HG02973 (cell line): ENCODE measurements around the gene ZNF582.
"Not testable (repeated sequence)": the region's sequence is repeated elsewhere in the genome, so short reads cannot be mapped to it uniquely, and the experiment has no call there.

ENCODE experiments used
- ATAC-seq: cut with Tn5 transposase; IDR thresholded peaks from one replicate; pipeline ENCODE4 v1.9.1; 2021; ENCODE audit warnings: moderate library complexity; ENCODE audit not compliant: unreplicated experiment

ZNF582 gene

DNA sequence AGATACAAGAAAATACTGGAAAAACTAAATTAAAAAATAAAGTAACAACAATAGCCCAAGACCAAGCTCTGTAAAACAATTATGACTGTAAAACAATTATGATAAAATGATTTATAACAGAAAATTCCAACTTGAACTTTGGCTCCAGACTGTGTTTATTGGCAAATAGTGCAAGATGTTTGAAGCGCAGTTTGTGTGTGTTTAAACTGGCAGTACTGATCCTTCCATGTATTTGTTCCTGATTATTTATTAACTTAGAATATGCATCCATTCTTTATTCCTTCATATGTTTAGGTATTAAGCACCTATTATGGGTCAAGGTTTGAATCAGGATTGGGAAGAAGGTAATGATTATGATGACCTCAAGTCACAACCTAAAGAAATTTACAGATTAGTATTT is 37.8 kb downstream of the ZNF582 start:
- ATAC-seq: no peak

DNA sequence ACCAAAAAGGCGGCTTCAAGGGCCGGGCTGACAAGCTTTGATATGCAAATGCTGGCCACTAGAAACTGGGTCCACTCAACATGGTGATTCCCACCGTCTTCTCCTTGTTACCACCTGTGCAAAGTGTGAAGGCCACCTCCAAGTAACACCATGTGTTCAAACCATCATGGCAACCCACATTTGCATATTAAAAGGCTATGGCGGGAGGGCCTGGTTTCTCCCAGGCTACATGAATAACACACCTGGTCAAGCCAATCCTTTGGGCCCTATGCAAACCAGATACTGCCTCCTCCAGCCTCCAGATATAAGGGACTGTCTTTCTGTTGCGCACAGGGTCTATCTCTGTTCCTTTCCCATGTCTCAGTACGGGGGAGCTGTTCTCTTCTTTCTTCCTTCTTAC is 42.1 kb downstream of the ZNF582 start:
- ATAC-seq: no peak

DNA sequence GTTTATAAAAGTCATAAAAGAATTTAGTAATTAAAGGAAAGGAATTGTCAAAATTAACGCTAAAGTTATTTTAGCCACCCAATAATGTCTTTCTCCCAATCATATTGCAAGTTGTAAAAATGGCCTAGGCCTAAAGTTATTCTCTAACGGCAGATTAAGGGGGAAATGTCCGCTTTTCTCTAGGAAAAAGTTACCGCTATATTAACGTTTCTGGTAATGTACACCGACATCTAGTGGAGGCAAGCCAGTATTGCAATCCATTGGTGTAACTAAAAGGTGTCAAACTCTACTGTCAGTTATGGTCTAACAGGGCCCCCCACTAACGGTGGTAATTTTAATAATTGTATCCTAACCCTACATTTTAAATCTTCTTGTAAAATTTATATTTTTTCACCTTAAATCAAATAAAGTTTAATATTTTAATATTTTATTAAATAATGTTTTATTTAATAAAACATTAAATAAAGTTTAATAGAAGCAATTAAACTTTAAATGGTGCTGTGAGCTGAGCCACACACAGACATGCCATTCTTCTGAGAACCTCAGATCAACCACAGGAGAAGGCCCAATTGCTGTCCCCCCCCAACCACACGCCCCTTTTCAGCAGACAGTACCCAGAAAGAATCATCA is 42.8 kb downstream of the ZNF582 start:
- ATAC-seq: no peak

DNA sequence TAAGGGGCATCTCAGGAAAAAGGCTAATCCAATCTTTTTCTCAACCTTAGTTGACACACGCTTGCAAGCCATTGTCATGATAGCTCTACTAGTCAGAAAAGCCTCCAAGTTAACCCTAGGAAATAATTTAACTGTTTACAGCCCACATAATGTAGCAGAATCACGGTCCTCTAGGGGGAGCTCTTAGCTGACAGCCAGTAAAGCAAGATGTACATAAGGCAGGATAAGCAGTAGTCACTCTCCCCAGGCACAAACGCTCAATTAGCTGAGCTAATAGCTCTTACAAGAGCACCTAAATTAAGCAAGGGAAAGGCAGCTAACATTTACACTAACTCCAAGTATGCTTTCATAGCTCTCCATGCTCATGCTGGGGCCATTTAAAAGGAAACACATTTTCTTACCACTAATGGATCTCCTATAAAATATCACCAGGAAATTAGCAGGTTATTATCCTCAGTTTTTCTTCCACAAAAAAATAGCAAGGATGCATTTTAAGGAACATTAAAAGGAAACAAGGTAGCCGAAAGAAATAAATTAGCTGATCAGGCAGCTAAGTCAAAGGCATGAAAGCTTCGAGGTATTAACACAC is 45.0 kb downstream of the ZNF582 start:
- ATAC-seq: no peak

DNA sequence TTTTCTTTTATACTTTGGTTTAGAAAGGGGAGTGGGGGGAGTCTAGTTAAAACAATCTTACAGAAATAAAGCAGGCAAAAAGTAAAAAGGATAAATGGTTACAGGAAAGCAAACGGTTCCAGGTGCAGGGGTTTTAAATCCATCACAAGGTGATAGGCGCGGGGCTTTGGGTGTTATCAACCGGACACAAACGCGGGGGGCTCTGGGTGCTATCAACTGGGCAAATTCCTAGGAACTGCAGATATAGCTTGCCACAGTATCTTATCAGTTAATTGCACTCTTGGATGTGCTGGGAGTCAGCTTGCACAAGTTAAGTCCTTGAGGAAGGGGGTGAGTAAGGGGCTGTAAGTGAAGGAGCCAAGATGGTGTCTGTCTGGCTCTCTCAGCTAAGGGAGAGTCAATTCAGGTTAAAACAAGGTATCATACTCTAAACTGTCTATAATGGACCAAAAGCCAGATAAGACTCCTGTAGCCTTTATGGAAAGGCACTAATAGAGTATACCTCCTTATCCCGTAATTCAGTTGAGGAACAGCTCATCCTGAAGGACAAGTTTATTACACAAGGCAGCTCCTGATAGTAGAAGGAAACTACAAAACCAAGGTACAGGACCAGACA is 46.1 kb downstream of the ZNF582 start:
- ATAC-seq: no peak

DNA sequence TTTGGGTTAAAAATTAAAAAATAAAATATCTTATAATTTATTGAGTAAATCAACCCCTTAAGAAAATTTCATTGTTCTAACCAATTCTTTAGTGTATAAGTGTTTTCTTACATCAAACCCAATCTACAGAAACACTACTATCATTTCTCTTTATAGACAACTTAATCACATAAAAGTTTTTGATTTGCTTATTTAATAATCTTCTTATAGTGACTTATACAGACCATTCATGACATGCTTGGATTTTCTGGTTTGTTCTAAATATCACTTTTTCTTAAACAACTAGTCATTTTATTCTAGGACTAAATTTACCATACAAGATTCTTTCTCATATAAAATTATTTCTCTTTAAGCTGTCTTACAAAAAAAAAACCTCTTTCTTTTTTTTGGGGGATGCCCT is 51.4 kb downstream of the ZNF582 start:
- no peak for ATAC-seq

DNA sequence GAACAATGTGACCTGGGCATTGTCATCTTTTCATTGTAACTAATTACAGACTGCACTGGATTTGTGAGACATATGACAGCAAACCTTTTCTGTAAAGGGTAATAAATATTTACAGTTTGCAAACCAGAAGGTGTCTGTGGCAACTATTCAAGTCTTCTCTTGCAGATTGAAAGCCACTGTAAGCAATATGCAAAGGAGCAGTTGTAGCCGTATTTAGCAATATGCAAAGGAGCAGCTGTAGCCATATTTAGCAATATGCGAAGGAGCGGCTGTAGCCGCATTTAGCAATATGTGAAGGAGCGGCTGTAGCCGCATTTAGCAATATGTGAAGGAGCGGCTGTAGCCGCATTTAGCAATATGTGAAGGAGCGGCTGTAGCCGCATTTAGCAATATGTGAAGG is 54.3 kb downstream of the ZNF582 start:
- ATAC-seq: not testable (repeated sequence)

DNA sequence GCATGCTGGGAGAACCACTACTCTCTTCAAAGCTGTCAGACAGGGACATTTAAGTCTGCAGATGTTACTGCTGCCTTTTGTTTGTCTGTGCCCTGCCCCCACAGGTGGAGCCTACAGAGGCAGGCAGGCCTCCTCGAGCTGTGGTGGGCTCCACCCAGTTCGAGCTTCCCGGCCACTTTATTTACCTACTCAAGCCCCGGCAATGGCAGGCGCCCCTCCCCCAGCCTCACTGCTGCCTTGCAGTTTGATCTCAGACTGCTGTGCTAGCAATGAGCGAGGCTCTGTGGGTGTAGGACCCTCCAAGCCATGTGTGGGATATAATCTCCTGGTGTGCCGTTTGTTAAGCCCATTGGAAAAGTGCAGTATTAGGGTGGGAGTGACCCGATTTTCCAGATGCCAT is 56.3 kb downstream of the ZNF582 start:
- not testable (repeated sequence) for ATAC-seq

DNA sequence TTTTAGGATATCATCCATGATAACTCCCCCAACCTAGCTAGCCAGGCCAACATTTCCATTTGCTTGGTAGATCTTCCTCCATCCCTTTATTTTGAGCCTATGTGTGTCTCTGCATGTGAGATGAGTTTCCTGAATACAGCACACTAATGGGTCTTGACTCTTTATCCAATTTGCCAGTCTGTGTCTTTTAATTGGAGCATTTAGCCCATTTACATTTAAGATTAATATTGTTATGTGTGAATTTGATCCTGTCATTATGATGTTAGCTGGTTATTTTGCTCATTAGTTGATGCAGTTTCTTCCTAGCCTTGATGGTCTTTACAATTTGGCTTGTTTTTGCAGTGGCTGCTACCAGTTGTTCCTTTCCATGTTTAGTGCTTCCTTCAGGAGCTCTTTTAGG is 58.0 kb downstream of the ZNF582 start:
- not testable (repeated sequence) for ATAC-seq

DNA sequence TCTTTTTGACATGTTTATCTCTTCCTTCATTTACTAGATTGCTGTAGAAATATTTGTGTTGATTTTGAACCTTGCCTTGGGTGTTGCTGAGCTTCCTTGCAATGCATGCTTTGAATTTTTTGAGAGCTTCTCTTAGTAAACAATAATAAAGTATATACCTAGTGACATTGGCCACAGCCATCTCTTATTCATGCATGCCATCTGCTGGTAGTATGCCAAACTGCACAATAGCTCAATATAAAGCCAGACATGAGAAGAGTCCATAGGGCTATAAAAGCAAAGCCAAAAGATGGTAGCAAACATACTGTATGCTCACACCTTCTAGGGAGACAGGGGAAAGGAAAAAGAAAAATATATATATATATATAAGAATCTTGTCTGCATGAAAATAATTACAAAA is 59.8 kb downstream of the ZNF582 start:
- no peak for ATAC-seq
